Activated CD4-positive, alpha-beta T cell treated with anti-CD3 and anti-CD28 coated beads for 1 hour (primary cell): ENCODE measurements around the gene PIM1.
A peak's percentile ranks its signal among the peaks of the same experiment; 100 is the strongest.
"Not testable (repeated sequence)": the region's sequence is repeated elsewhere in the genome, so short reads cannot be mapped to it uniquely, and the experiment has no call there.

Source experiments
- DNase-seq: peaks from one replicate; pipeline ENCODE4 v3.0.0-alpha.2; 2020

The PIM1 gene

GRCh38 chr6:37171970-37172812 is 2.2 kb downstream of the PIM1 start:
- DNase-seq = peak; percentile 89

- no peak for DNase-seq
Measured at GRCh38 chr6:37172912-37173492, 3.0 kb downstream of the PIM1 start.

GRCh38 chr6:37173493-37174195 is 3.7 kb downstream of the PIM1 start:
- DNase-seq = no peak

DNA sequence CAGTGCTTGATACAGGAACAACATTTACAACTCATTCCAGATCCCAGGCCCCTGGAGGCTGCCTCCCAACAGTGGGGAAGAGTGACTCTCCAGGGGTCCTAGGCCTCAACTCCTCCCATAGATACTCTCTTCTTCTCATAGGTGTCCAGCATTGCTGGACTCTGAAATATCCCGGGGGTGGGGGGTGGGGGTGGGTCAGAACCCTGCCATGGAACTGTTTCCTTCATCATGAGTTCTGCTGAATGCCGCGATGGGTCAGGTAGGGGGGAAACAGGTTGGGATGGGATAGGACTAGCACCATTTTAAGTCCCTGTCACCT is 4.2 kb downstream of the PIM1 start:
- DNase-seq = no peak

GRCh38 chr6:37174515-37175331 is 4.8 kb downstream of the PIM1 start:
- no peak for DNase-seq

DNA sequence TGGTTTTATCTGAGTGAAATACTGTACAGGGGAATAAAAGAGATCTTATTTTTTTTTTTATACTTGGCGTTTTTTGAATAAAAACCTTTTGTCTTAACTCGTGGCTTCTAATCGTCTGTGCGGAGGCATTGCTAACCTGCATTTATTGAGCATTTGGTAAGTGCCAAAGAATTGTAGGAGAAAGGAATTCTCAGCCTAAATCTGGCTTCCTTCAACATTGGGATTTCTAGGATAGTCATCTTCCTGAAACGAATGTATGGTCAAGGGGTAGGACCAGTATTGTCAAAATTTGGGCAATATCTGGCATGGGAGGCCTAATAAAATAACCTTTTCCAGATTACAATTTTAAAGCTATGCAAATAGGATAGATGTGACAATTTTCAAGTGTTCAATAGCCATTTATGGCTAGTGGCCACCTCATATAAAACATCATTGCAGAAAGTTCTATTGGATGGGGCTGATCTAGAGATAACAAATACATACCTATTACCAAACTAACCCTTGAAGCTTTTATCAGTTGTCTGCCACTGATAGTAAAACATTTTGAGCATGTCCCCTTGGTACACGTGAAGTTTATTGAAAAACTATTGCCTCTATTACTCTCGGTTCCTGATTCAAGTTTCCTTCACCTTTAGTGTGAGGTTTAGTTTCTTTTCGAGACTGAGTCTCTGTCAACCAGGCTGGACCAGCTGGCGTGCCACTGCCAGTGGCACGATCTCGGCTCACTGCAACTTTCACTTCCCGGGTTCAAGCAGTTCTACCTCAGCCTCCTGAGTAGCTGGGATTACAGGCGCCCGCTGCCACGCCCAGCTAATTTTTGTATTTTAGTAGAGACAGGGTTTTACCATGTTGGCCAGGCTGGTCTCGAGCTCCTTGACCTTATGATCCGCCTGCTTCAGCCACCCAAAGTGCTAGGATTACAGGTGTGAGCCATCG is 5.6 kb downstream of the PIM1 start:
- no peak for DNase-seq

- no peak for DNase-seq
Measured at GRCh38 chr6:37176268-37177076, 6.5 kb downstream of the PIM1 start.

- no peak for DNase-seq
Measured at GRCh38 chr6:37177077-37177934, 7.4 kb downstream of the PIM1 start.

DNA sequence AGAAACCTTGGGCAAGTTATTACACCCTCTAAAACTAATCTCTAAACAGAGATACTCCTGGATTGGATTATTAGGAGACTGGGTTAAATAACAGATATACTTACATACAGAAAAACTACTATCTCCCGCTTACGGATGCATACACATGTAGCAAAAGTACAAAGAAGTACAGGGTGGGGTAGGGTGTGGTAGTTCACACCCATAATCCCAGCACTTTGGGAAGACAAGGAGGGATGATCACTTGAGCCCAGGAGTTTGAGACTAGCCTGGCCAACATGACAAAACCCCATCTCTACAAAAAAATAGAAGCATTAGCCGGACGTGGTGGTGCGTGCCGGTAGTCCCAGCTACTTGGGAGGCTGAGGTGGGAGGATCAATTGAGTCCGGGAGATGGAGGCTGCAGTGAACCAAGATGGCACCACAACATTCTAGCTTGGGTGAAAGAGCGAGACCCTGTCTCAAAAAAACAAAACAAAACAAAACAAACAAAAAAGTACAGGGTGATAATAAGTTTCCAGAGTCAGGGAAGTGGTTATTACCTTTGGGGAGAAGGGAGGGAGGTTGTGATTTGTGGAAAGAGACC is 8.1 kb downstream of the PIM1 start:
- DNase-seq = no peak

DNA sequence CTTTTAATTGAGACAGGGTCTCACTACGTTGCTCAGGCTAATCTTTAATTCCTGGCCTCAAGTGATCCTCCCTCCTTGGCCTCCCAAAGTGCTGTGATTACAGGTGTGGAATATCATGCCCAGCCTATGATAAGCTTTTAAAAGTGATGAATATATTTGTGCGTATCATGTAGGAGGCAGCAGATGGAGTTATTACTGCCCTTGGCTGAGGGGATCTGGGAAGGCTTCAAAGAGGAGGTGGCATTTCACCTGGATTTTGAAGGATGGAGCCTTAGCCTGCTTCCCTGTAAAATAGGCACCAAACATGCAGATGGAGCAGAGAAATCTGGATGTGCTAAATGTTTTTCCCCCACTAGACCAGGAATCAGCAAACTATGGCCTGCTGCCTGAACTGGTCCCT is 10.1 kb downstream of the PIM1 start:
- DNase-seq = no peak

DNA sequence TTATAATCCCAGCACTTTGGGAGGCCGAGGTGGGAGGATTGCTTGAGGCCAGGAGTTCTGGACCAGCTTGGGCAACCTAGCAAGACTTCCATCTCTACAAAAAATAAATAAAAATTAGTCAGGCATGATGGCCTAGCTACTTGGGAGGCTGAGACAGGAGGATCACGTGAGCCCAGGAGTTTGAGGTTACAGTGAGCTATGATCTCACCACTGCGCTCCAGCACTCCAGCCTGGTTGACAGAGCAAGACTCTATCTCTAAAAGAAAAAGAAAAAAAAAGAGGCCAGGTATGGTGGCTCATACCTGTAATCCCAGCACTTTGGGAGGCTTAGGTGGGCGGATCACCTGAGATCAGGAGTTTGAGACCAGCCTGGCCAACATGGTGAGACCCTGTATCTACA is 10.7 kb downstream of the PIM1 start:
- not testable (repeated sequence) for DNase-seq

DNA sequence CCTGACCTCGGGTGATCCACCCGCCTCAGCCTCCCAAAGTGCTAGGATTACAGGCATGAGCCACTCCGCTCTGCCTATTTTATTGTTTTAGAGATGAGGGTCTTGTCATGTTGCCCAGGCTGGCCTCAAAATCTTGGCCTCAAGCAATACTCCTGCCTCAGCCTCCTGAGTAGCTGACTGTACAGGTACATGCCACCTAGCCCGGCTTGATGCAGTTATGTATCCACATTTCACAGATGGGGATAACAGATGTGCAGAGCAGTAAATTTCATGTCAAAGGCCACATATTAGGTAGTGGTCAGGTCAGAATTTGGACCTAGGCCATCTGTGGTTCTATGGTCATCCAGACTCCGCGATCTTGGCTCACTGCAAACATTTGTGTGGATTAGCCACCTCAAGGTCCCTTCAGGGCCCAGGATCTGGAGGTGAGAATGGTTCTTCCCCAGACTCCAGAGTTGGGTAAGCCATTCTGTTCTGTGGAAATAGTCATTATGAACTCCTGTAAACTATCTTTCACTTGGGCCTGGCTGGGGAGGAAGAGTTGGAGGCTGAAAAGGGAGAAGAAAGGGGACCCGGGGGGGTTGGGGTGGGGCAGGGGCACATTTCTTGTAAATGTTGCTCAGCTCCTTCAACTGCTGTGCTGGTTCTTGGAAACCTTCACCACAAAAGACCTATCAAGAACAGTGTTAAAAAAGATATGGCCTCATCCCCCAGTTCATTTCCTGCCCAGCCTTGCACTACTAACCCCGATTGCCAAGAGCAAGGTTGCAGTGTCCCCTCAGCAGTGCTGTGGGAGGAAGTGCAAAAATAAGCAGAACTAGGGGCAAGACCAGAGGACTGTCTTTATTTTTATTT is 13.0 kb downstream of the PIM1 start:
- peak; percentile 25 for DNase-seq

GRCh38 chr6:37185949-37186720 is 16.2 kb downstream of the PIM1 start:
- not testable (repeated sequence) for DNase-seq

DNA sequence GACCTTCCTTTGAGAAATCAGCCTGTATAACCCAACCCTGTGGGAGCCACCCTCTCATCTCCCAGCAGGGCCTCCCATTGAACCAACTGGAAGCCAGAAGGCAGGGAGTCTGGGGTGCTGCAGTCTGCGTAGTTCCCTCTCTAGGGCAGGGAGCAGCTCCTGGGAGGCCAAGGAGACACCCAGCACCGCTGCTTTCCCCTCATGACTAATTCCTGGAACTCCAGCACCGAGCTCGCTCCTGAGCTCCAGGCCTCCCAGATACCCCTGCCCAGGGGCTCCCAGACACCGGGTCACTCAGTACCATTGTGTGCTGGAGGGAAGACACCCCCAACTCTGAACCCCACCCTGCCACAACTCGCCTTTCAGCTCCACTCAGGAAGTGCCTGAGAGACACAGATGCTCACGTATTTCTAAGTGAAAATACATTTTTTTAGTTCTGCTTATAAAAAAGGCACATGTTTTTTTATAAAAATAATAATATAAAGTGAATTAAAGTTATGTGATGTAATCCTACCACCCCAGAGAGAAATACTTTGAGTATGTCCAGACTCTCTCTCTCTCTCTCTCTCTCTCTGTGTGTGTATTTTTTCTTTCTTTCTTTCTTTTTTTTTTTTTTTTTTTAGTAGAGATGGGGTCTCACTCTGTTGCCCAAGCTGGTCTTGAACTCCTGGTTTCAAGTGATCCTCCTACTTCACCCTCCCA is 17.5 kb downstream of the PIM1 start:
- no peak for DNase-seq

DNA sequence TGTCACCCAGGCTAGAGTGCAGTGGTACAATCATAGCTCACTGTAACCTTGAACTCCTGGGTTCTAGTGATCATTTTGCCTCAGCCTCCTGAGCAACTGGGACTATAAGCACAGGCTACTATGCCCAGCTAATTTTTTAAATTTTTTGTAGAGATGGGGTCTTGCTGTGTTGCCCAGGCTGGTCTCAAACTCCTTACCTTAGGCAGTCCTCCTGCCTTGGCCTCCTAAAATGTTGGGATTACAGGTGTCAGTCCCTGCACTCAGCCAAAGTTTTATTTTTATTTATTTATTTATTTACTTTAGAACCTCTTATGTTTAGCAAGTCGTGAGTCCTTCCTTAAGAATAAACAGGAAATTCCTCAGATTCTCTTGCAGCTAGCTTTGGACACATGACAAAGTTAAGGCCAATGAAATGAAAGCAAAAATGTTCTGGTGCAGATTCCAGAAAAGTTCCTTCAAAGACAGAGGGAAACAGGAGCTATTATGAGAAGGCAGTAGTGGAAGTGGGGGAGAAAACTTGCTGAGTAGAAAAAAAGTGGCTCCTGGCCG is 19.1 kb downstream of the PIM1 start:
- no peak for DNase-seq

GRCh38 chr6:37190159-37190535 is 20.2 kb downstream of the PIM1 start:
- no peak for DNase-seq

- DNase-seq = no peak
Measured at GRCh38 chr6:37192666-37193065, 22.7 kb downstream of the PIM1 start.
